ENCODE data around the gene HINFP.

HINFP gene, protein sequence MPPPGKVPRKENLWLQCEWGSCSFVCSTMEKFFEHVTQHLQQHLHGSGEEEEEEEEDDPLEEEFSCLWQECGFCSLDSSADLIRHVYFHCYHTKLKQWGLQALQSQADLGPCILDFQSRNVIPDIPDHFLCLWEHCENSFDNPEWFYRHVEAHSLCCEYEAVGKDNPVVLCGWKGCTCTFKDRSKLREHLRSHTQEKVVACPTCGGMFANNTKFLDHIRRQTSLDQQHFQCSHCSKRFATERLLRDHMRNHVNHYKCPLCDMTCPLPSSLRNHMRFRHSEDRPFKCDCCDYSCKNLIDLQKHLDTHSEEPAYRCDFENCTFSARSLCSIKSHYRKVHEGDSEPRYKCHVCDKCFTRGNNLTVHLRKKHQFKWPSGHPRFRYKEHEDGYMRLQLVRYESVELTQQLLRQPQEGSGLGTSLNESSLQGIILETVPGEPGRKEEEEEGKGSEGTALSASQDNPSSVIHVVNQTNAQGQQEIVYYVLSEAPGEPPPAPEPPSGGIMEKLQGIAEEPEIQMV

DNA sequence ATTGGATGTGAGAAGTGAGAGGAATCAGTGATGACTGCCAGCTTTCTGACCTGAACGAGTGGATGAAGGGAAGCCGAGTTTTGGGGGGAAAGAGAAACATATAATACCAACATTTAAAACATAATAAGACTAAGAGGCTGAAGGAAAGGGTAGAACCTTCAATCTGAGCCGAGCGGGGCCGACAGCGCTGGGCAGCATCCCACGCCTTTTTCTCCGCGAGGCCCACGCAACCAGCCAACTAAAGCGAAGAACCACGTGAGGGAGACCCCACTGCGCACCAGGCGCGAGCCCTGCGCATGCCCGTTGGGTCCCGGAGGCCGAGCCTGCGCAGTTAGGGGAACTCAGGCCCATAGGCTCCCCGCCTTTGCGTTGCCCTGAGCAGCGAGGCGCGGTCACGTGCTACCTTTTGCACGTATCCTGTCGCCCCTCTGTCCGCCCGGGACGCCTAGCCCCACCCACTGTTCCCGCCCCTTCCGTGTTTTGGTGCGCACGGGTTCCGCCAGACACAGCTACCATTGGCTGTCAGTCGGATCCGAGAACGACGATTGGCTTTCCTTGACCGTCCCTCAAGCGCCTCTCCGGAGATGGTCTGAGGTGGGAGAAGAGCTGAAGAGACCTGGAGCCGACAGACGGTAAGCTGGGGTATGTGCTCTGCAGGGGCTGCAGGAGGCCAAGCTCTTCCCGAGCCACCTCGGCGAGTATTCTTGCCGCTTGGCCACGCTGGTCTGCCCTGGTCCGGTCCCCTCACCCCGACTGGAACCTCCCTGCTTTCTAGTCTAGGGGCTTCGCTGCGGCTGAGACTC is at the start of gene HINFP:
Gene HINFP (plus strand): TSS at position 573 of the 803 bp plus-strand sequence. CDS start 5,365 bp downstream, outside the sequence.
- DNase-seq: peak; percentile 90

DNA sequence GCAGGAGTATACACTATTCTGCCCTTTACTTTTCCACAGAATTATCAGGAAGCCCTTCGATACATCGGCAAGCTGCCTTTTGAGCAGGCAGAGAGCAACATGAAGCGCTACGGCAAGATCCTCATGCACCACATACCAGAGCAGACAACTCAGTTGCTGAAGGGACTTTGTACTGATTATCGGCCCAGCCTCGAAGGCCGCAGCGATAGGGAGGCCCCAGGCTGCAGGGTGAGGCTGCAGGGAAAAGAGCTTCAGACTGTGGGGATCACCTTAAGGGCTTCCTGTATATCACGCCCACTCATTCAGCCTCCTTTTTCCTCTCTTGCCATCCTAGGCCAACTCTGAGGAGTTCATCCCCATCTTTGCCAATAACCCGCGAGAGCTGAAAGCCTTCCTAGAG is 43.5 kb upstream of the HINFP start:
- DNase-seq: no peak

DNA sequence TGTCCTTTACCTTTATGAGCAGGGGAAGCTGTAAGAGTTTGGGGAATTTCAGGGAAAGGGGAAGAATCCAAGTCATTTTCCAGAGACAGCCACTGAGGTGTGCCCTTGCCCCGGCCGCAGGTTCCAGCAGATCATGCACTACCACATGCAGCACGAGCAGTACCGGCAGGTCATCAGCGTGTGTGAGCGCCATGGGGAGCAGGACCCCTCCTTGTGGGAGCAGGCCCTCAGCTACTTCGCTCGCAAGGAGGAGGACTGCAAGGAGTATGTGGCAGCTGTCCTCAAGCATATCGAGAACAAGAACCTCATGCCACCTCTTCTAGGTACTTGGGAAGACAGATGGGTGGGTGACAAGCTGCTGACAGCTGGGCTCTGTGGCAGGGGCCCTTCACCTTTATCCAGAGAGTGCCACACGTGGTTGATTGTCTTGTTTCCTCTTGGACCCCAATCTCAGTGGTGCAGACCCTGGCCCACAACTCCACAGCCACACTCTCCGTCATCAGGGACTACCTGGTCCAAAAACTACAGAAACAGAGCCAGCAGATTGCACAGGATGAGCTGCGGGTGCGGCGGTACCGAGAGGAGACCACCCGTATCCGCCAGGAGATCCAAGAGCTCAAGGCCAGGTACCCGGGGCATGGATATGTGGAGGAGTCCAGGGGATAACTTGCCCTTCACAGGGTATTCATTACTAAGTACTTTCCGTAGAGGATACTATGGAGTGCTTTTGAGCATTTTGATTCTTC is 42.5 kb upstream of the HINFP start:
- DNase-seq: no peak

- DNase-seq: no peak
These were observed 39.6 kb upstream of the HINFP start for GRCh38 chr11:119081682-119082260.

DNA sequence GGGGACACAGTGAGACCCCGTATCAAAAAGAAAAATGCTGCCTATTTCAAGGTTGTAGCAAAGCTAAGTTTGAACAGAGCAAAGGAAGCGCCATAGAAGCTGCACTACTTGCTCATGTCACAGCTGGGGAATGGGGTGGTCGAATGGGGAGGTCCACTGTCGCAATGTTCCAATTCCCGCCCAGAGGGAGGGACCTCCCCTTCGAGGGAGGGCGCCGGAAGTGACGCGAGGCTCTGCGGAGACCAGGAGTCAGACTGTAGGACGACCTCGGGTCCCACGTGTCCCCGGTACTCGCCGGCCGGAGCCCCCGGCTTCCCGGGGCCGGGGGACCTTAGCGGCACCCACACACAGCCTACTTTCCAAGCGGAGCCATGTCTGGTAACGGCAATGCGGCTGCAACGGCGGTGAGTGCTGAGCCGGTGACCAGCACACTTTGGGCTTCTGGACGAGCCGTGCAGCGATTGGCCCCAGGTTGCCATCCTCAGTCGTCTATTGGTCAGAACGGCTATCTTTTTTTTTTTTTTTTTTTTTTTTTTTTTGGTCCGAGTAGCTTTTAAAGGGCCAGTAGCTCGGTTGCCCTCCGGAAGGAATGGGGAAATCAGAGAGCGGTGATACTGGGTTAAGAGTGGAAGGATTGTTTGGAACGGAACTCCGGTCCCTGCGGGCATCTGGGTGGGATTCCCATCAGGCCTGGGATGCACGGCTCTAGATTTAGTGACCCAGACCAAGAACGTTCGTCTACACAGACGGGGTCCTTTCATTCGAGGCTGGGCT is 36.5 kb upstream of the HINFP start, which contains the start of gene HMBS:
Gene HMBS (plus strand): TSS at position 219 of the 774 bp plus-strand sequence. CDS start 153 bp downstream, at position 372.
- DNase-seq: peak; percentile 78

DNA sequence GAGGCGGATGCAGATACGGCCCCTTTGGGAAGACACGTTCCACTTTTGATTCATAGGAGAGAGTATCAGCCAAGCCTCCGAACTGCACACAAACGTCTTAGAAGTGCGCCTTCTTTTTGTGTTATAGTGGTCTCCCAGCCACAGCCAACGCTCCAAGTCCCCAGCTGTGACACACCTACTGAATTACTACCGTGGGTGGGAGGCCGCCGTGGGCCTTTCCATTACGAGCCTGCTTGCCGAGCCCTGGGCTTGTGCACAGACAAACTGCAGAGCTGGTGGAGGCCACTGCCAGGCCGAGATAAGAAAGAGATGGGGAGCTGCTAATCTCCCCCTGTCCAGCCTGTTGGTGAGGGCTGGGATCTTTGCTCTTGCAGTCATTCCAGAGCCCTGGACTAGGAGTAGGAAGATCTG is 35.9 kb upstream of the HINFP start:
- DNase-seq: no peak

GRCh38 chr11:119087123-119087522 is 34.3 kb upstream of the HINFP start:
- no peak for DNase-seq

DNA sequence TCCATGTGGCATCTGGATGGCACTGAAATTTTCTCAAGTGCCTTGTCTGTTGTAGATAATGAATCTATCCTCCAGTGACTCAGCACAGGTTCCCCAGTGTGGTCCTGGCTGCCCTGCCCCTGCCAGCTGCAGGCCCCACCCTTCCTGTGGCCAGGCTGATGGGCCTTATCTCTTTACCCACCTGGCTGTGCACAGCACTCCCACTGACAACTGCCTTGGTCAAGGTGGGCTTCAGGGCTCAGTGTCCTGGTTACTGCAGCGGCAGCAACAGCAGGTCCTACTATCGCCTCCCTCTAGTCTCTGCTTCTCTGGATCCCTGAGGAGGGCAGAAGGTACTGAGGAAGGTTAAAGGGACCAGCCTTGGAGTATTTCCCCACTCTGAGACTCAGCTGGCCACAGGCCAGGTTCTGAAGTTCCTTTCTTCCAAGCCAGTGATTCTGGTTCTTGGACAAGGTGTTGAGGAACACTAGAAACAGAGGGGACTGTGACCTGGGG is 33.6 kb upstream of the HINFP start:
- no peak for DNase-seq

DNA sequence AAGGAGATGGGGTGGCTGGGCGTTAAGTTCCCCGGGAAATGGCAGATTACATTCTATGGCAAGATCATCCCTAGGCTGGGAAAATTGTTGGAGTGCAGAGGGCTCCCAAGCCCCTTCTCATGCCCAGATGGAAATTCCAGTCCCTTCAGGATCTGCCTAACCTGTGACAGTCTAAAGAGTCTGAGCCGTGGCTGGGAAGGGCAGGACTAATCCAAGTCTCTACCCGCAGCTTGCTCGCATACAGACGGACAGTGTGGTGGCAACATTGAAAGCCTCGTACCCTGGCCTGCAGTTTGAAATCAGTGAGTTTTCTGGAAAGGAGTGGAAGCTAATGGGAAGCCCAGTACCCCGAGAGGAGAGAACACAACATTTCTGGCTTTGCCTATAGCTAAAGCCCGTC is 33.0 kb upstream of the HINFP start:
- no peak for DNase-seq

DNA sequence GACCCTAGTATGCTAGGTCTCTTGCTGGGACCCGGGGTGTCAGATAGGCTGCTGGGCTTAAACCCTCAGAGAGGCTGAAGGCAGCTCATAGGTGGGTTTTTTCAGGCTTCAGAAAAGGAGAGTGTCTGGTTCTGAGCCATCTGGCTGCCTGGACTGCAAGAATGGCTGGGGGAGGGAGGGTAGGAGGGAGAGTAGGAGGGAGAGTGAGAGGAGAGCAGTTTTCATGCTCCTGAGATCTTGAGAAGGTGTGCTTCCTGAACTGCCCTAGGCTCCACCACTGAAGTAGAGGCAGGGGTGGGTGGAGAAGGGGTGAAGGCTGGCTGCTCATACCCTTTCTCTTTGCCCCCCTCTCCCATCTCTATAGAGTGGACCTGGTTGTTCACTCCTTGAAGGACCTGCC is 32.1 kb upstream of the HINFP start:
- no peak for DNase-seq

DNA sequence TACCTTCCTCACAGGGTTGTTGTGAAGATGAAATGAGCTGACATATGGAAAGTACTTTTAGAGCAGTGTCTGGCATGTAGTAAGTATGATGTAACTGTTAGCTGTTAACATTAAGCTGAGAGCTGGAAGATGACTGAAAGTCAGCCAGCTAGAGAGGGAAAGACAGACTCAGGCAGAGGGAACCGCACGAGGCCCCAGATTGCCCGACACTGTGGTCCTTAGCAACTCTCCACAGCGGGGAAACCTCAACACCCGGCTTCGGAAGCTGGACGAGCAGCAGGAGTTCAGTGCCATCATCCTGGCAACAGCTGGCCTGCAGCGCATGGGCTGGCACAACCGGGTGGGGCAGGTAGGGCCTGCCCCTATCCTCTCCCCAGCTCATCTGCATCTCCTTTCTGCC is 30.2 kb upstream of the HINFP start:
- no peak for DNase-seq

DNA sequence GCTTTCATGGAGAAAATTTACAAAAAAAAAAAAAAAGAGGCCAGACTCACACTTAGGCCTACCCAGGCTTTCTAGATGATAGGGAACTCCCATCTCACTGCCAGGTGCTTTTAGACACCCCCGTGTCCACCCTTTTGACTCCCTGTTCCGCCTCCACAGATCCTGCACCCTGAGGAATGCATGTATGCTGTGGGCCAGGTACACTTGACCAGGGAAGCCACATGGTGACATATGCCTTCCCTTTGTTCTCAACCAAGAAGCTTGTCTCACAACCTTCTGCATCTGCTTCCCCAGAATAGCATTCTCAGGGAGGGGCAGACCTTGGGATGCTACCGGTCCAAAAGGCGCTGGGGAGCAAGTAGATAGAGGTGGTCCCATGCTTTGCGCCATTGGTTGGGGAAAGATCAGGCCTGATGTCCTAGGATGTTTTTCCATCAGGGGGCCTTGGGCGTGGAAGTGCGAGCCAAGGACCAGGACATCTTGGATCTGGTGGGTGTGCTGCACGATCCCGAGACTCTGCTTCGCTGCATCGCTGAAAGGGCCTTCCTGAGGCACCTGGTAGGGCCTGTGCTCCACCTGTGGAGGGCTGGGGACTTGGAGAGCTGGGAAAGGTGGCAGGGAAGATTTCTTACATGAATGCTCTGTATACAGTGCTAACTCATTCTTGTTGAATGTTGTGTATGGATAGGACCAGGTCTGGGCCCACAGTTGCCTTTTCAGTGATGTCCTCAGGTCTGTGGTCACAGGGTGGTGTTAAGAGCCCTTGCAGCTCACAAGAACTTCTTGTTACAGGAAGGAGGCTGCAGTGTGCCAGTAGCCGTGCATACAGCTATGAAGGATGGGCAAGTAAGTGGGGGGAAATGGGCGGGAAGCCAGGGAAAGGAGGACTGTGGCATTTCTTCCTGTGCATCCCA is 29.2 kb upstream of the HINFP start:
- no peak for DNase-seq

- no peak for DNase-seq
These were observed 28.2 kb upstream of the HINFP start for GRCh38 chr11:119092880-119093842.

- DNase-seq: no peak
These were observed 27.2 kb upstream of the HINFP start for GRCh38 chr11:119093942-119094815.

DNA sequence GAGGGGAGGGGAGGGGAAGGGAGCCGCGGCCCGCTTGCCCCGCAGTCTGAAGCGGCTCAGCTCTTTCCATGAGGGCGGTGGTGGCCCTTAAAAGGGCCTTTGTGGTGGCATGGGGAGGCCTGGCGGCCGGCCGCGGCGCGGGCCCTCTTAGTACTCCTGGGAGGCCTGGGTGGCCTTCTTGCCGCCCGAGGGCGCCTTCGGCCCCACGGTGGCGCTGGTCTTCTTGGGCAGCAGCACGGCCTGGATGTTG is 26.6 kb upstream of the HINFP start:
- no peak for DNase-seq

GRCh38 chr11:119095066-119095880 is 26.1 kb upstream of the HINFP start:
- peak; percentile 94 for DNase-seq

GRCh38 chr11:119099711-119100110 is 21.7 kb upstream of the HINFP start:
- DNase-seq: no peak

All from NCI-H748 treated with DMSO at 0.1 percent for 48 hours (cell line).